Middle frontal gyrus (tissue), 1 donor: Measurements from ENCODE around the gene FRG2C.
A peak's percentile ranks its signal among the peaks of the same experiment; 100 is the strongest.
"Not testable (repeated sequence)": the region's sequence is repeated elsewhere in the genome, so short reads cannot be mapped to it uniquely, and the experiment has no call there.

Experiments used
- DNase-seq: peaks from one replicate; pipeline ENCODE4 v3.0.0-alpha.2; 2015; ENCODE audit warnings: low spot score; ENCODE audit errors: extremely low spot score

The FRG2C gene

DNA sequence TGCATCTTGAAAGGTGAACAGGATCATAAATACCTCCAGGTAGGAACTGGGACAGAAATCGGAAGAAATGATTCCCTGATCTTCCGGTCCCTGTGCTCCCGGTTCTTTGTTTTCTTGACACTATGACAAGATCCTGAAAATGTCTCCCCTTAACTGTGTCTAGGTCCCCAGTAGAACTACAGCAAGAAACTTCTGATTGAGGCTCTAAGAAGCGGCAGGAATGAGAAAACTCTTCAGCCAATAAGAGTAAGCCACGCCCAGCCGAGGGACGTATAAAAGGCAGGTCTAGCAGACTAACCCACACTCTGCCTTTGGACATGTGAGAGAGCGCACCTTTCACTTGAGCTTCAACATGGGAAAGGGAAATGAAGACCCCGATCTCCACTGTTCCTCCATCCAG is at the start of gene FRG2C:
Gene FRG2C, plus strand, starts transcription at position 301 of the 400 bp plus-strand sequence. Its CDS starts 52 bp downstream, at position 353.
- not testable (repeated sequence) for DNase-seq

DNA sequence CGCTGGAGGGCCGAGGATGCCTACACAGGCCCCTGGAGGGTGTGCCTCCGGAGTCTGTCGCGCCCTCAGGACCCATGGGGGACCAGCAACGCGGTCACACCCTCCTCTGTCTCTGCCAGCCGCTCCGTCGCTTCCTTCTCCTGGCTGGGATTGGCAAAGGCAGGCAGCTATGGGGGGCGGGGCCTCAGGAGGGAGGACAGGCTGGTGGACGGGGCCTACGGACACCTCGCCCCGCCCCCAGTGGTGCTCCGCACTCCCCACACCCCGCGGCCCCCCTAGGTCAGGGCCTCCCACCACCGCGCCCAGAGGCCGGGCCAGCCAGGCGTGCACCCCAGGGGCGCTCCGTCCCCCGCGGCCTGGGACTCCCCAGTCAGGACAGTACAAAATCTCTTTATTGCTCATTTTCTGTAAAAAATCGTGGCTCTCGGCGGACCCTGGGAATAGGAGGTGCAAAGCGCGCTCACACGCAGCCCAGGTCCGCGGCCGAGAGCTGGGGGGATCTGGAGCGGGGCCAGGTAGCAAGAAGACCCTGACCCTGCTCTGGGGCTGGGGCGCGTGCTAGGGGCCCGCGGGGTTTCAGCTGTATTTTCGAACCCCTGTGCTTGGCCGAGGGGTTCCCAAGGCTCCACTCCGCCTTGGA is 45.3 kb upstream of the FRG2C start:
- DNase-seq, result not testable (repeated sequence)

DNA sequence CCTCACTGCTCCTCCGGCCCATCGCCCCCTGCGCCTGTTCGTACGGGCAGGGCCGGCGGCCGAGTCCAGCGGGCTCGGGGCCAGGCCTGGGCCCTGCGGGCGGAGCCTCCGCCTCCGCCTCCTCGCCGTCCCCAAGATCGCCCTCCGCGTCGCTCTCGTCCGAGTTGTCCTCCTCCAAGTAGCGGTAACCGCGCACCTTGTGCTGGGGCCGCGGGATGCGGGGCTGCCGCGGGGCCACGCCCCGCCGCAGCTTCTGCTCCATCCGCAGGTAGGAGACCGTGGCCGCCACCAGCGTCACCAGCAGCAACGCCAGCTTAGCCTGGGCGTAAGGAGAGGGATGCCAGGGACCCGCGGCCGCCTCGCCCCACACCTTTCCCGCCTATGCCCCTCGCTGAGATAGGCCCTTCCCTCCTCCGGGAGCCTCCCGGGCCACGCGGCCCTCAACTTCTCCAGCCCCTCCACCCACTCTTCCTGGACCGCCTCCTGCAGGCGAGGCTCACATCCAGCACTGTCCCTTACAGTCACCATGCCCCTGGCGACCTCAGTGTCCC is 44.6 kb upstream of the FRG2C start:
- not testable (repeated sequence) for DNase-seq

DNA sequence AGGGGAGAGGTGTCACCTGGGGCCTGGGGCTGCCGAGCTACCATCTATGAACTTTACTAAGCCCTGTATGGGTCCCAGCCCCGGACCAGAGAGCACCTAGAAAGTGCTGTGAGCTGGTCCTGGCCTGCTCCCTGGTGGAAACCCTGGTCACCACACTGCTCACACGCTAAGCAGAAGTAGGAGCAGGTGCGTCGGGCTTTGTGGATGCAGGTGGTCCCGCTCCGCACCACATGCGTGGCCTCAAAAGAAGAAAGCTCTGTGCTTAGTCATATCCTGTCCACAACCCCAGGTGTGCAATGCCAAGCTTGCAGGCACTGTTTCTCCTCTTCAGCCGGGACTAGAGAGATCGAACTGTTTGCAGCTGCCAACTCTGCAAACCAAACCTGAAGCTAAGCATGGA is 42.4 kb upstream of the FRG2C start:
- DNase-seq, result not testable (repeated sequence)

DNA sequence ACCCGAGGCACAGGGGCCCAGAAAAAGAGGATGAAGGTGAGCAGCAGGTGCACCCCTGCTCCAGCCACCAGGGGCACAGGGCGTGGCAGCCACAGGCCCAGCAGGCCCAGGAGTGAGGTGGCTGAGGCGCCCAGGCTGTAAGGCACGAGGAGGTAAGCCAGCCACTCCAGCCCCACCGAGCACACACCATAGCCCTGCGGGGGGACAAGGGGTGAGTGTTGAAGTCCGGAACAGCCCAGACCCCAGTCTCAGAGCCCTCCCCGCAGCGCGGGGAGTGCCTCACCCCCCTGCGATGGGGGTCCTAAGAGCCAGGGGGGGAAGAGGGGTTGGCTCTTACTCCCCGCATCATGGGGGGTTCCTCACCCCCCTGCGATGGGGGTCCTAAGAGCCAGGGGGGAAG is 40.5 kb upstream of the FRG2C start:
- not testable (repeated sequence) for DNase-seq

DNA sequence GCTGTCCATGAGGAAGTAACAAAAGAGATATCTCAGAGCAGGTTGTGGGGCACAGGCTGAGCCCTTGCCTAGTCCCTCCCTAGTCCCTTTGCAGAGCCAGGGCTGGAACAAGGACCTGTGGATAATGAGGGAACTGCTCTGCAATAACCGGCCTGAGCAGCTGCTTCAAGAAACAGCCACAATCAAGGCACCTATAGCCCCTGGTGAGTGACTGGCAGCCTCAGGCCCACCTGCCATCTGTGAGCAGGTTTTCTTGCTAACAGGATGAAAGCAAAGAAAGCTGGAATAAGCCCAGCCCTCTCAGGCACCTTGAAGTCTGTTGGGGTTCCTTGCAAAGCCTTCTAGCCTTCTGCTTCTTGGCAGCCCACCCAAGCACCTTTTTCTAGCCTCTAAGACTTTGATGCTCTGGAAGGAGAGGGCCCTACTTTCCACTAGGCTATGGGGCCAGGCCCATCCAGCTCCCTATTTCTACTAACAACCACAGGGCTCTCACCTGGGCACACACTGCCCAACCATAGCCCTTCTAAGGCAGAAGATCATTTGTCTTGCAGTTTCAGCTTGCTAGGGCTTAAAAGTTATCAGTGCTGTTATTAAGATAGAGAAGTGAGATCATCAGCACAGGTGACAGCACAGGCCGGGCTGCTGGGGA is 33.1 kb upstream of the FRG2C start:
- DNase-seq, result not testable (repeated sequence)

DNA sequence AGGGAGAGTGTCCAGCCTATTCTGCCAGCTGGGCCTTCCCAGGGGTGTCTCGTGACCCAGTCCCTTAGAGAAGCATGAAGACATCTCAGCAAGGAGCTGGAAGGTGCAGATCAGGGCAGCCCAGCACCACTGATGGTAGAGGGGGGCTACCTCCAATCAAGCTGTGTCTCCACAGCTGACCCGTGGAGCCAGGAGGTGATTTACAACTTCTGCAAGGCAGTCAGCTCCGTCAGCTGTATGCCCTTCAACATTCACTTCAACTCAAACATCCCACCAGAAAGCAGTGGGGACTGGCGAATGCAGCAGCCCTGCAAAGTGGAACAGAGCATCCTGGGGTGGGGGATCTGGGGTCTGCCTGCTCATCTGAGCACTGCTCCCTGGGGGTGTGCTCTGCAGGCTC is 32.6 kb upstream of the FRG2C start:
- DNase-seq, result no peak

DNA sequence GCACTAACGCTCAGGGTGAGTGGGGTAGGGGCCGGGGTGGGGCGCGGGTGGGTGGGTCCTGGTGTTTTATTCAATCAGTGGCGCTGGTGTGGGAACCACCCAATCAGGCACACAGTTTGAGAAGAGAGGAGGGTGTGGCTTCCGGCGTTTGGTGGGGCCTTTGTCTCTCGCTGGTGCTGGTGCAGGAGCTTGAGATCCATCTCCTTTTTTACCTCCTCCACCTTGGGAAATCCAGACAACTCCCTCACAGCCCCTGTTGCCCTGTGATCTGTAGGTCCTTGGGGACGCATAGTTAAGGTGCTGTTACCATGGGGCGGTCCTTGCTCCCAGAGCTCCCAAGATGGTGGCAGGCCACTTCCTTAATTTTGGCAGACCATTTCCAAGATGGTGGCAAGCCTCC is 25.2 kb upstream of the FRG2C start:
- not testable (repeated sequence) for DNase-seq

DNA sequence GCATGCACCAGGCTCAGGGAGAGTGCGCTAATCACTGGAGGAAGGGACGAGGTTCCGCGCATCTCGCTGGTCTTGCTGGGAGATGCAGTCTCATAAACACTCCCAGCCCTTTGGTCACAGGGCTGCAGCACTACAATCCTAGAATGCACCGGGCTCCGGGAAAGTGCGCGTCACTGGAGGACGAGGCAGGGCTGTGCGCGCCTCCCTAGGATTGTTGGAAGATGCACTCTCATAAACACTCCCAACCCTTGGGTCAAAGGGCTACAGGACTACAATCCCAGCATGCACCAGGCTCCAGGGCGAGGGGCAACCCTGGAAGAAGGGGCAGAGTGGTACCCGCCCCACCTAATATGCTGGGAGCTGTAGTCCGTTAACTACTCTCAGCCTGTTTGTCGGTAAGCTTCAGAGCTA is 23.0 kb upstream of the FRG2C start:
- peak; percentile 87 for DNase-seq

DNA sequence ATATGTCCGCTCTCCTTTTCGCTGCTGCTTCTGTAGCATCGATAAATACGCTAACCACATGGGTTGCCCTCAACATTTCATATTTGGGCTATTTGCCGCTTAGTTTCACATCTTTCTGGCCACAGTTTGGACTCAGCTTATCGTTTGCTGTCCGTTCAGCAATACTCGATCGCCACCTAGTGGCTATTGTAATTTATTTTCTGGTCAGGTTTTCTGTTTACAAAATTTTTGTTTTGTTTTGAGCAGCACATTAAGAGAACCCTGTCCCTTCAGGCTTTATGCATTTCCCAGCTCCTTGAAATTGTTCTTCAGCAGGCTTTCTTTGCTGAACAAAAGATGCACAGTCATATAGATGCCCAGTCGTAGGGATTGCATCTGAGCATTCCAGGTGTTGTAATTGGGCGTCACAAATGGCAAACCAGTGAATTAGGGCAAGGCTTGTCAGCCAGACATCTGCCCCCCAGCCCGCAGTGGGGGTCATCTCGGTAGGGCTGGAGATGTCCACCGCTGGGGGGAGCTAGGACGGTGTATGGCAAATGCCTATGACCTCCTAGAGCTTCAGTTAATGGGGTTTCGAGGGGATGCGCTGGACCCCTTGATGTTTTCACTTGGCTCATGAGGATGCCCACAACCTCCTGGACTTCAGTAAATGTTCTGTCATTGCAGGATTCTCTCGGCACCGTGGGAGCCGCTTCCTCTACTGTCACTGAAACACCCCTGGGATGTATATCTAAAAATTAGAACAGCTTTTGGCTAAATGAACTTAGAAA is 20.9 kb upstream of the FRG2C start:
- DNase-seq, result peak; percentile 25

DNA sequence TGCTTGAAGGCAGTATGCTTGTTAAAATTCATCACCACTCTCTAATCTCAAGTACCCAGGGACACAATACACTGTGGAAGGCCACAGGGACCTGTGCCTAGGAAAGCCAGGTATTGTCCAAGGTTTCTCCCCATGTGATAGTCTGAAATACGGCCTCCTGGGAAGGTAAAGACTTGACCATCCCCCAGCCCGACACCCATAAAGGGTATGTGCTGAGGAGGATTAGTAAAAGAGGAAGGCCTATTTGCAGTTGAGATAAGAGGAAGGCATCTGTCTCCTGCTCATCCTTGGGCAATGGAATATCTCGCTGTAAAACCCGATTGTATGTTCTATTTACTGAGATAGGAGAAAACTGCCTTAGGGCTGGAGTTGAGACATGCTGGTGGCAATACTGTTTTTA is 18.6 kb upstream of the FRG2C start:
- not testable (repeated sequence) for DNase-seq

DNA sequence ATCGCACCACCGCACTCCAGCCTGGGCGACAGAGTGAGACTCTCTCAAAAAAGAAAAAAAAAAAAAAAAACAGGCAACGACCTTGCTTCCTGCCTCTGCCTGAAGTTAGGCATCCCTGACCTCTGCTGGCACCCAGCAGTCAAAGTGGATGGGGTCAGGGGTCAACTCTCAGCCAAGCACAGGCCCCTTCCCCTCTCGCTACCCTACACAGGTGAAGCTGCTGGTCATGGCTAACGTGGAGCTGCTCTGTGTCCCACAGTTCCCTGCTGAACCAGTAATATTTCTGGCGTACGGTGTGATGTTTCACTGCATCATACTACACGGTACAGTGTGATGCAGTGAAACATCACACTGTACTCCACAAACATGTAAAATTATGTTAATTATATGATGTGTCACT is 13.9 kb upstream of the FRG2C start:
- DNase-seq, result no peak

DNA sequence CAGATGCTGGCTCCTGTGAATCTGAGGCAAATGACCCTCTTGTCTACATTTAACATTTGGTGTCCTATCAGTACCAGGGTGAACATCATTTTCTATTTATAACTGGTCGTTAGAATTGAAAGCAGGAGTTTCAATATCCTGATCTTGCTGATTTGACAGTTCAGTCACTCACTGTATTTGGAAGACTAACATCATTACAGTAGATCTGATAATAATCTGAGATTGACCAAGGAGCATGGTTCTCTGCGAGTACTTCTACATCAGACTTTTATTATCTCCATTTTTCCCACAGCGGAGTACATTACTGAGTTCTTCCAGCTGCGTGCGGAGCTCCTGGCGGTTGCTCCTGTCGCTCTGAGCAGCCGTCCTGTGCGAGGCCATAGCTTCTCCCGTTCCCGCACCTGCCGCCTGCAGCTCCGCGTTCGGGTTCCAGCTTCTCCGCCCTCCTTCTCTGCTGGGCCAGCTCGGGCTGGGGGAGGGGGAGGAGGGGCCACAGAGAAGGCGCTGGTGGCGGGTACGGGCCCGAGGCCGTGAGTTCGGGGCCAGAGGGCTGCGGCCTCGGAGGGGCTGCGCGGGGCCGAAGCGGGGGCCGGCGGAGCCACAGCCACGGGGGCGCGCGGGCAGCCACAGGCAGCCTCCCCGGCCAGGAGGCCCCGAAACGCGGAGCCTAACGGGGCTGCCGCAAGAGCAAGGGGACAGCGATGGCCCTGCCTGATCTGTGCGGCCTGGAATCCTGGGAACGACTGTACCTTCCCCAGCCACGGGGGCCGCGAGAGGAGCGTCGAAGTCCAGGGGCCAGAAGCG is 8.8 kb upstream of the FRG2C start:
- not testable (repeated sequence) for DNase-seq

DNA sequence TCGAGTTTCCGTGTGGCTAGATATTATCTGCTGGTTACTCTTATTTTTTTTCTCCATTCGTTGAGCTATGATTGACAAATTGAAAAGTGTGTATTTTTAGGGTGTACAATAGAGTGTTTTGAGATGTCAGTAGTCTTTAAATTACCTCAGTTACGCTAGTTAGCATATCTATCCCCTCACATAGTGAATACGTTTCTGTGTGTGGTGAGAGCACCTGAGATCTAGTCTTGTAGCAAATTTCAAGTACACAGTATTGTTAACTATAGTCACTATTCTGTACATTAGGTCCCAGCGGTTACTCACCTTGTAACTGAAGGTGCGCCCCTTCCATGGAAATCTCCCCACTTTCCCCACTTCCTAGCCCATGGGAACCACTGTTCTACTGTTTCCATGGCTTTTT is 8.2 kb upstream of the FRG2C start:
- not testable (repeated sequence) for DNase-seq

DNA sequence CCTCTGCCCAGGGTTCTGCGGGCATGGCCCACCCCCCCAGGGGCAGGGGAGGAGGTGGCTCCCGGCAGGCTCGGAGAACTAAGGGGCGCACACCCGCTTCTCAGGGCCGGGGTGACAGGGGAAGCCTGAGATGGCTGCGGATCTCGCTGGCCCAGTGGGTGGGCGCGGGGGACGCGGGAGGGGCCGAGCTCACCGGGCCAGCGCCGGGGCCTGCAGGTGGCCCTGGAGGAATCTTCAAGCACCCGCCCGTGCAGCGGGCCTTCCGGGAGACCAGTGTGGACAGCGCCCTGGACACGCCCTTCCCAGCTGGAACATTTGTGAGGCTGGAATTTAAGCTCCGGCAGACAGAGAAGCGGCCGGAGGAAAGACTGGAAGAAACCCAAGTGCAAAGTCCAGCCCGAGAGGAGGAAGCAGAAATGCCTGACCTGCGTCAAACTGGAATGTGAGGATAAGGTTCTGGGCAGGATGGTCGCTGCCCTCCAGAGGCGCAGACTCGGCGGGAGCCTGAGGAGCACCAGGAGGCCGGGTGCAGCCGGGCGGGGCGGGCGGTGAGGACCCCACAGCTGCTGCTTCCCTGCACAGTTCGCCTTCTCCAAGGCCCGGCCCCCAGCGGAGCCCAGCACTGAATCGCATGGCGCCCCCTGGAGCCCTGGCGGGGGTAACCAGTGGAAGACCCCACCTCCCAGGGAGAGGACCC is 5.6 kb upstream of the FRG2C start:
- not testable (repeated sequence) for DNase-seq

DNA sequence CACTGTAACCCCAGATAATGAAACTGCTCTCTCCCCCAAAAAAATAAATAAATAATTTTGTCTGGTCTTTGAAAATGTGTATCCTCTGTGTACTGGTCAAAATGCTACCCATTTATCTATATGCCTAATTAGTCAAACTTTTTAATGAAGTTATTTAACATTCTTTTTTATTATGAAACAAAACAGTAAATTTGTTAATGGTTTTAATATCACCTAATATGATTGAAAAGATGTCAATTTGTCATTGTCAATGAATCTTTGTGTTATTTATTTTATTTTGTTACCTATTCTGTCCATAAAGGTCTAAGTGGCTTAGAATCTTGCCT is 5.1 kb upstream of the FRG2C start:
- DNase-seq, result not testable (repeated sequence)

DNA sequence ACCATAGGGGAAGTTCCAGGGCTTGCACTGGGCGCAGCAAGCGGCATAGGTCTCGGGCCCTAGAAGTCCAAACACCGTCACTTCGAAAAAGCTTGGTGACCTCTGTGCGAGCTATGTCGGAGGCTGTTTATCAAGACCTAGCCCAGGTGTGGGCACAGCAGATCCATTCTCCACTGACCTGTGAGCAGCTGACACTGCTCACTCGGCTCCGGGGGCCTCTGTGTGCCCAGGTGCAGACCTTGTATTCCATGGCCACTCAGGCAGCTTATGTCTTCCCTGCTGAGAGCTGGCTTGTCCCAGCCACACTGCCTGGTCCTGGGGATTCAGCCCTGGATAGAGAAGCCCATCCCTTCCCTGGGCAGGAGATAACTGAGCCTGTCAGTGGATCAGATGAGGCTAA is 1.5 kb downstream of the FRG2C start:
- not testable (repeated sequence) for DNase-seq

DNA sequence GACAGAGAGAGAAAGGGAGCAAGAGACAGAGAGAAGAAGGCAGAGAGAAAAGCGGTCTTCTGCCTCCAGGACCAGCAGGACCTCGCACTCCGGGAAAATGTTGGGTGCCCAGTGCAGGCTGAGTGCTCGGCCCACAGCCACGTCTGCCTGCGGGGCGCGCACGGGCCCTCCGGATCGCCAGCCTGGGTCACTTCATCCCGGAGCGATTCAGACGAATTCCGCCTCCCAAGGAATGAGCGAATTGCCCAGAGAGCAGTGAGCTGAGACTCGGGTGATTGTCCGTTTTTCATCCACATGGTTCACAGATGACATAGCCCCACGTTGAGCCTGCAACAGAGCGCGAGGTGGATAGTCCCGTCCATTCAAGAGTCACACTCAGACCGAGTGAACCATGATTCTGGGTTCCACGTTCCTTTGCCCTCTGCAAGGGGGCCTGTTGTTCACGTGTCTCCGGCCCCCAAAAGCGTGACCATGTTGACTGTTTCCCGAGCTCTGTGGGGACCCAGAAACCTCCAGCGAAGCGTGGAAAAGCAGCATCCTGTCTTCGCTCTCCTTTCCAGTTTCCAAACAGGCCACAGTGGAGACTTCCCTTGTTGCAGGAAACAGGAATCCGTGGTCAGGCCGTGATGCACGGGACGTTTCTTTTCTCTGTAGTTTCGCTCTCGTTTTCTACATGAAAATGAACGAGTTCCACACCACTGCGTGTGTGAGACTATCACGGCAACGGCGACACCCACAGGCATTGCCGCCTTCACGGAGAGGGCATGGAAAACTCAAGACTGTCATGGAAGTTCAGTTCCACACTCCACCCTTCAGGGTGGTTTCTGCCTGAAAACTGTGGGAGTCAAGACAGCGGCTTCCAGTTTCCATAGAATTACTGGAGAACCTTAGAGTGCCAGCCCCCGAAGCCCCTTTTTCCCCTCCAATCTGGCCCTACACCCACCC is 3.9 kb downstream of the FRG2C start:
- not testable (repeated sequence) for DNase-seq

DNA sequence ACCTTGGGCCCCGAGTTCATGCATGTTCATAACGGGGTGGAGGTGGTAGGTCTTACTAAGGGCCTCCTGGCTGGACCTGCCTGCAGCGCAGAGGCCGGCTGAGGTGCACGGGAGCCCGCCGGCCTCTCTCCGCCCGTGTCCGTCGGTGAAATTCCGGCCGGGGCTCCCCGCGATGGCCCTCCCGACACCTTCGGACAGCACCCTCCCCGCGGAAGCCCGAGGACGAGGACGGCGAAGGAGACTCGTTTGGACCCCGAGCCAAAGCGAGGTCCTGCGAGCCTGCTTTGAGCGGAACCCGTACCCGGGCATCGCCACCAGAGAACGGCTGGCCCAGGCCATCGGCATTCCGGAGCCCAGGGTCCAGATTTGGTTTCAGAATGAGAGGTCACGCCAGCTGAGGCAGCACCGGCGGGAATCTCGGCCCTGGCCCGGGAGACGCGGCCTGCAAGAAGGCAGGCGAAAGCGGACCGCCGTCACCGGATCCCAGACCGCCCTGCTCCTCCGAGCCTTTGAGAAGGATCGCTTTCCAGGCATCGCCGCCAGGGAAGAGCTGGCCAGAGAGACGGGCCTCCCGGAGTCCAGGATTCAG is 4.7 kb downstream of the FRG2C start:
- not testable (repeated sequence) for DNase-seq
